Kidney capillary endothelial cell (primary cell): Measurements from ENCODE around the gene GDI1.
"Not testable (repeated sequence)": the region's sequence is repeated elsewhere in the genome, so short reads cannot be mapped to it uniquely, and the experiment has no call there.

Source experiments
- DNase-seq: peaks from one replicate; pipeline ENCODE4 v3.0.0-alpha.2; 2018; ENCODE audit warnings: low spot score

The GDI1 gene

DNA sequence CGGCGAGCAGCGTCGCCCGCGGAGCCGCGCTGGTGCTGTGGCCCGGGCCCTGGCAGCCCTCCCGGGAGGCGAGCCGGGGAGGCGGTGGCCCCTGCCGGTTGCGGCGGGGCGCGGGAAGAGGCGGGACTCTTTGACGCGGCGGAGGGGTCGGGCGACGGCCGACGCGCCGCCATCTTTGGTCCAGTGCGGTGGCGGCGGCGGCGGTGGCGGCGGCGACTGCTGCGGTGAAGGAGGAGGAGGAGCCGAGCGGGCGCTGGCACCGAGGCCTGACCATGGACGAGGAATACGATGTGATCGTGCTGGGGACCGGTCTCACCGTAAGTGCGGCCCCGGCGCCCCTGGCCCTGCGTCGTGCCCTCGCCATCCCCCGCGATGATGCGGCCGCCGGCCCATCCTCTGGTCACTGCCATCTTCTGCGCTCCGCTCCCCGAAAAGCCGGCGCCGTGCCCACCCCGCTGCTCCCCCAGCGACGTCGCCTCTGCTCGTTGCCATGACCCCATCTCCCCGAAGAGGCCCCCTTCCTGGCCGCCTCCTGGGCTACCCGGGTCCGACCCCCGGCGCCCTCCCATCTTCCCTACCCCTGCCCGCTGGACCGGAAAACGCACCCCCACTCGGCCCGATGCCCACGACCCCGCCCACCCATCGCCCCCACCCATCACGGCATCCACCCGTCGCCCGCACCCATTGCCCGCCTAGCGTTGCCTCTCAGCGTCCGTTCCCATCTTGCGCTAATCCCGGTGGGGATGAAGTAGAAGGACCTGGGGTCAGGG, at the start of gene GDI1:
Gene GDI1 (plus strand): TSS at position 172 of the 770 bp plus-strand sequence. CDS start 101 bp downstream, at position 273.
- no peak for DNase-seq

DNA sequence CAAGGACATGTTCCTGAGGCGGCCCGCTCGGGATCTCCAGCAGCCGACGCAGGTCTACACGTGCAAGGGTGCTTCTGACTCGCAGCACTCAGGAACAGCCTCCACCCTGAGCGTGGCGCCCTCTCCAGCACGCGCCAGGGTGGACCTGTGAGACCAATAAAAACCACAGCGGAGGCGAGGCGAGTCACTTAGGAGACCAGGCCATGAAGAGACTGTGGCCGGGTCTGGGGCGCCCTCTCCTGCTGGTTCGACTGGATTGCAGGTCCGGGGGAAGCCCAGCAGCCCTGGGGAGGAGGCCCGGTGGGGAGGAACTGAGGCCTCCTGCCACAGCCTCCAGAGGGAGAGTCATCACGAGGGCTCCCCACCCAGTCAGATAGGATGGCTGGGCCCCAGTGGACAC, 48.9 kb upstream of the GDI1 start:
- not testable (repeated sequence) for DNase-seq

GRCh38 chrX:154388649-154389048, 48.3 kb upstream of the GDI1 start:
- not testable (repeated sequence) for DNase-seq

DNA sequence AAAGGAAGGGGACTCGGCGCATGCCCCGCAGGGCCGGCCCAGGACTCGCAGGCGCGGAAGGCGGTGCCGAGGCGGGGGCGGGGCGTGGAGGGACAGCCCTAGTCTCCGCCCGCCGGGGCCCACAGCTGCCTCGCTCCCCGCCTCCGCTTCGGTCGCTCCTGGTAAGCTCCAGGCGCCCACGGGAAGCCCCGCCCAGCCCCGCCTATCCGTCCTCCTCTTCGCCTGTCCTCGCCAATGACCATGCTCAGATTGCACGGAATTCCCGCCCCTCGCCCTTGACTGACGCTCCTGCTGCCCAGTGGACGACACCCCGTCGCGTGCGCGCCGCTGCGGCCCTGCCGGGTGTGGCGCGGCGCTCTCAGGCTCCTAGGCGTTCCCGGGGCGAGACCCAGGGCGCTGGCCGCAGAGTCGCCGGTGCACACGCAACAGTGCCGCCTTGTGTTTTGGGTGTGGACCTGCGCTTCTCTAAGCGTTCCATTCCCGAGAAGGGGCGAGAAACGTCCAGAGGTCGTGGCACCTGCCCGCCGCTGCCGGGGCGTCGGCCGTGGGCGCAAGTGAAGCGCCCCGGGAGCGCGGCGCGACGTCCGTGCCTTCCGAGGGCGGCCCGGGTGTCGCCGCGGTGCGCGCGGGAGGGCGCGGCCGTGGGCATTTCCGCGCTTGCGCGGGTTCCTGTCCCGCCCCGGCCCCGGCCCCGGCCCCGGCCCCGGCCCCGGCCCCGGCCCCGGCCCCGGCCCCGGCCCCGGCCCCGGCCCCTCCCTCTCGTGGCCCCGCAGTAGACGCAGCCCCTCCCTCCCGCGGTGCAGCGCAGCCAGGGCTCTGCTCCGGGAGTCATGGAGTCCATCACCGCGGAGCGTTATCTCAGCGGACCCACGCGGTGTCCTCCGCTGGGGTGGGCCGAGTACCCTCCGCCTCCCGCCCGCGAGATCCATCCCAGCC, 46.9 kb upstream of the GDI1 start:
- DNase-seq = not testable (repeated sequence)

DNA sequence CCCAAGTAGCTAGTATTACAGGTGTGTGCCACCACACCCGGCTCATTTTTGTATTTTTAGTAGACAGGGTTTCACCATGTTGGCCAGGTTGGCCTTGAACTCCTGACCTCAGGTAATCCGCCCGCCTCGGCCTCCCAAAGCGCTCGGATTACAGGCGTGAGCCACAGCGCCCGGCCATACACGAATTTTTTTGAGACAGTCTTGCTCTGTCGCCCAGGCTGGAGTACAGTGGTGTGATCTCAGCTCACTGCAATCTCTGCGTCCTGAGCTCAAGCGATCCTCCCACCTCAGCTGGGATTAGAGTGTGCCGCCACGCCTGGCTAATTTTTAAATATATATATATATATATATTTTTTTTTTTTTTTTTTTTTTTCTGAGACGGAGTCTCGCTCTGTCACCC, 40.6 kb upstream of the GDI1 start:
- DNase-seq = not testable (repeated sequence)

- DNase-seq = no peak
Measured at GRCh38 chrX:154396973-154397887, 39.7 kb upstream of the GDI1 start.

GRCh38 chrX:154397888-154398667, 38.9 kb upstream of the GDI1 start, which contains the start of gene RPL10:
Gene RPL10 (plus strand): TSS chrX:154398377. CDS start chrX:154398520, 143 bp downstream.
- peak; percentile 76 for DNase-seq

GRCh38 chrX:154398668-154399526, 38.1 kb upstream of the GDI1 start:
- DNase-seq = no peak

DNA sequence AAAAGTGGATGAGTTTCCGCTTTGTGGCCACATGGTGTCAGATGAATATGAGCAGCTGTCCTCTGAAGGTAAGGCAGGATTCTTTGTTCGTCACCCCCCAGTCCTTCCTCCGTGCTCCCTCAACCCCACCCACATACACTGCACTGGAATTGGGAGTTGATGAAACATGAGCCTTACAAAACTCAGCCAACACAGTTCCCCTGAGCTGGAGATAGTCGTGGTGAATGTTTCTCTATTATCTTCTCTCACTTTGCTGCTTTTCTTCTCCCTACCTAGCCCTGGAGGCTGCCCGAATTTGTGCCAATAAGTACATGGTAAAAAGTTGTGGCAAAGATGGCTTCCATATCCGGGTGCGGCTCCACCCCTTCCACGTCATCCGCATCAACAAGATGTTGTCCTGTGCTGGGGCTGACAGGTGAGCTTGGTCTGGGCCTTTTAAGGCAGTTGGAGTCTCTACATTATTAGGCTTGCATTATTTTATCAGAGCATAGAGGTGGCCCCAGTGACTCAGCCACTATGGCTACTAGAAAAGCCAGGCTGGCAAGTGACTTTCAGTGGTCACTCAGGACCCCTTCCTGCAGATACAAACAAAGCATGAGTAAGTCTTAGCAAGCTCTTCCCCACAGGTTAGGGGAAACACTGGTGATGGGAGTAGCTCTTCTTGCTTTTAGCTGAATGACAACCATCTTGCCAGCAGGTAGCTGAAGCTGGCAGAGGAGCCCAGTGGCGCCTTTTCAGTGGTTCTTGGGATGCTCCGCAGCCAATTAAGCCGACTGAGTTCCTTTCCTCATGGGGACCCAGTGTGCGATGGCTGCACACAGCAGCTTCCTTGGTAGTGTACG, 37.2 kb upstream of the GDI1 start:
- no peak for DNase-seq

DNA sequence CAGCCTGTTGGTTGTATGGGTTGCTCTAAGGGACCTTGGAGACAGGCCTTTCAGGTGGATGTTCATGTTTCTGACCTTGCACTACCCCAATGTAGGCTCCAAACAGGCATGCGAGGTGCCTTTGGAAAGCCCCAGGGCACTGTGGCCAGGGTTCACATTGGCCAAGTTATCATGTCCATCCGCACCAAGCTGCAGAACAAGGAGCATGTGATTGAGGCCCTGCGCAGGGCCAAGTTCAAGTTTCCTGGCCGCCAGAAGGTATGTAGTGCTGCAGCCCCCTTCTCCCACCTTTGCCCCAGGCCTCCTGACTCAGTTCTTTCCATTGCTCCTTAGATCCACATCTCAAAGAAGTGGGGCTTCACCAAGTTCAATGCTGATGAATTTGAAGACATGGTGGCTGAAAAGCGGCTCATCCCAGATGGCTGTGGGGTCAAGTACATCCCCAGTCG, 36.6 kb upstream of the GDI1 start:
- not testable (repeated sequence) for DNase-seq

DNA sequence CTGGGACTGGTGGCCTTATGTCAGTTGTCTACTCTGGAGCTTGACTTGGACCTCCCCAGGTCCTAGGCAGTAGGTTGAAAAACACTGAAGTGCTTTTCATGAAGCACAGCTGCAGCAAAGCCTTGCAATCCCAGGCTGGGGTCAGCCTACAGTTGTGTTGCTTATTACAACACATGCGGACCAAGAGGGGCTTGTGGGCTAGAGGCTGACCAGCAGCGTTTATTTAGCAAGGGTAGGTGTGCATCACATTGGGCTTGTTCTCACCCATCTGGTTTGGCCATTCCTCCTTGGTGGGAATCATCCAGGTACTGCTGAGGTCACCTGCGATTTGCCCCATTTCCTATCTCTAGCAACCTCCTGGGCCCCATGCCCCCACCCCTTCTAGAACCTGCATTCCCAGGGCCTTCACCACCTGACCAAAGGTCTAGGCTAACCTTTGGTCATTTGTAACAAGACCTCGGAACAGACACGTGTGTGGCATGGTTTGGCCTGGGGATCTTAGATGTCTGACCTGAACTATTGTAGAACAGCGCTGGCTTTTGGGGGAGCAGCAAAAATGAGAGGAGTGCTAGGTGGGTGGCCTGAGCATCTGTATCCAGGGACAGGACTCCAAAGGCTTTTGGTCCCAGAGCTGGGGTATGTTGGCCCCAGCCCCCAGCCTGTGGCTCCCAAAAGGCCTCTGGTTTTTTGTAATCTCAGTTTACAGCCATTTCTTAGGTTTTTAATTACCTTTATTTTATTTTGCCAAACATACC, 35.7 kb upstream of the GDI1 start:
- no peak for DNase-seq

GRCh38 chrX:154401918-154402621, 34.9 kb upstream of the GDI1 start:
- no peak for DNase-seq

GRCh38 chrX:154402622-154403127, 34.3 kb upstream of the GDI1 start:
- DNase-seq = no peak

DNA sequence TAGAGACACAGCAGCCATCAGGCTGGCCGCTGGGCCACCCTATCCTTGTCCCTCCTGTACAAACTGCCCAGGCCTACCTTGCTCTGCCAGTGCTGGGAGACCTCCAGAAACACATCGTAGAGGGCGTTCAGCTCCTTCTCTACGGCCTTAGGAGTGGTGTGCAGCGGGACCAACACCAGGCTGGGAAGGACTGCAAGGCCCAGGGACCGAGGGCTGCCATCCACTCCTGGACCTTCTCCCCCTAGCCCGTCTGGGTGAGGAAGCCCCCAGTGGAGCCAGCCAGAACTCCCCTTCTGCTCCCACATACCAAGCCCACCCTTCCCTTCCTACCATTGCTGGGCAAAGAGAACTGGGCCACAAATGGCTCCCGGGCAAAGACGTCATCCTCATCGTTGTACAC, 33.8 kb upstream of the GDI1 start:
- DNase-seq = no peak

DNA sequence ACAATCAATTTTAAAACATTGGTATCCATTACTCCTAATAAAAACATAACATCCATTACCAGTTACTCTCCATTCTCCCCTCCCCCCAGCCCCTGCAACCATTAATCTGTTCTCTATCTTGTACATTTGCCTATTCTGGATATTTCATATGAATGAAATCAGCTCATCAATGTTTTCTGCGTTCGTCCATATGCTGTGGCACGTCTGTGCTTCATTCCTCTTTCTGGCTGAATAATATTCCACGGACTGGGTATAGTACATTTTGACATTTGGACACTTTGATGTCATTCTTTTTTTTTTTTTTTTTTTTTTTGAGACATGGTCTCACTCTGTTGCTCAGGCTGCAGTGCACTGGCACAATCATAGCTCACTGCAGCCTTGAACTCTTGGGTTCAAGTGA, 33.1 kb upstream of the GDI1 start:
- DNase-seq = no peak

- no peak for DNase-seq
Measured at GRCh38 chrX:154404625-154405192, 32.2 kb upstream of the GDI1 start.

- no peak for DNase-seq
Measured at GRCh38 chrX:154408659-154409221, 28.2 kb upstream of the GDI1 start.
